Right renal cortex interstitium (tissue), 3 donors: ENCODE data around the gene IL36A. TPM values are rescaled to one million over a fixed set of nuclear protein-coding genes. Genes with fewer than 3 reads are reported as not detected.

Experiments
- DNase-seq, 3 donors: peaks; one replicate each; pipeline ENCODE4 v3.0.0-alpha.2; 2013; ENCODE audit warnings: low read depth in 3 of 3, low spot score in 2 of 3
- polyA plus RNA-seq, 3 donors: library from polyadenylated mRNA; unstranded; fragments of 120-200 nt; gene quantifications; one replicate each; pipeline ENCODE4 v1.2.1, GENCODE V29; 2013; ENCODE audit not compliant: insufficient read length in 3 of 3

The IL36A gene
- polyA plus RNA-seq, 3 donors: not detected

DNA sequence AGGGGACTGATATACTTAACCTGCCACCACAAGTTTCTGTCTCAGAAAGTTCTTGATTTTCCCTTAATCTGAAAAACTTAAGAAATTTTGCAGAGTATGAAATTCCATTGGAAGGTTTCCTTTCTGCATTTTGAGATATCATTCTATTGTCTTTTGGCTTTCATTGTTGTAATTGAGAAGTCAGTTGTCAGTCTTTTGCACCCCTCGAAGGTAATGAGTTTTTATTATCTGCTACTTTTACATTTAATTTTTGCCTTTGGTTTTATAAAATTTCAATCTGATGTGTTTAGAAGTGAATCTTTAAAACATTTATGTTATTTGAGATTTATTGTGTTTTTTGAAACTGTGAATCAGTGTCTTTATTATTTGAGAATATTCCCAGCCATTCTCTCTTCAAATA, 4.8 kb upstream of the IL36A start:
- no peak for DNase-seq

DNA sequence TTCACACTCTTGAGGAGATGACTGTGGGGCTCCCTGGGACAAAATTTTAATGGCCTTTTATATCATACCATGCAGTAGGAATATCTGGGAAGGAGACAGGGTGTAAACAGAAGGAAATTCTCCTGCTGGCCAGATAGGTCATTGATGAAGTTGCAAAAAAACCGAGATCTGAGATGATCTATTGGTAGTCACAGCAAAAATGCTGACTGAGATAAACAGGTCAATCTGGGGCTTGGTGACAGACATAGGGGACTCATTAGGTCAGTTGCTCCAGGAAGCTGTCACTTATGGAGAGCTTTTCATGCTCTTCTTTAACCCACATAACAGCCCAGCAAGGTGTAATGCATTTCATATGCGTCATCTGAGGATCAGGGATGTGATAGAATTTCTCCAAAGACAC, 2.6 kb upstream of the IL36A start:
- DNase-seq: no peak

DNA sequence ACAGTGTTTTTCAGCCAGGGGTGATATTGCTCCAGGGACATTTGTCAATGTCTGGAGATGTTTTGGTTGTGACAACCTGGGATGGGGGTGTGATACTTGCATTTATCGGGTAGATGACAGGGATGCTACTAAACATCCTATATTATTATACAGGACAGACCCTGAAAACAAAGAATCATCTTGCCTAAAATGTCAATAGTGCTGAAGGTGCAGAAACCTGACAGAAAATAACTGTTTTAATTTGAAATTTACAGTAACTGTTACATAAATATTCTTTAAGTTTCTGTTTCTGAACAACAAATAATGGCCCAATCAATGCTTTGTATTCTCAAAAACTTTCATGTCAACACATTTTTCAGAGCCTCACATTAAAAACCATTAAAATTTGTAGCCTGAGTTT, 2.0 kb downstream of the IL36A start:
- no peak for DNase-seq

- DNase-seq: no peak
These were observed 4.4 kb downstream of the IL36A start for GRCh38 chr2:113009622-113010021.

- no peak for DNase-seq
These were observed 4.8 kb downstream of the IL36A start for GRCh38 chr2:113010088-113010487.

DNA sequence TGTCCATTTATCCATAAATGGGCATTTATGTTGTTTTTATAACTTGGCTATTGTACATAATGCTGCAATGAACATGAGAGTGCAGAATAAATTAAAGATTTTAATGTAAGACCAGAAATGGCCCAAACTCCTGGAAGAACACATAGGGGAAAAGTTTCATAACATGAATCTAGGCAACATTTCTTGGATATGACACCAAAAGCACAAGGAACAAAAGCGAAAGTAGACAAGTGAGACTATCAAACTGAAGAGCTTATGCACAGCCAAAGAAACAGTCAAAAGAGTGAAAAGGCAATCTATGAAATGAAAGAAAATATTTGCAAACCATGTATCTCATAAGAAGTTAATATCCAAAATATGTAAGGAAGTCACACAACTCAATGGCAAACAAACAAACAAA, 5.8 kb downstream of the IL36A start:
- no peak for DNase-seq

- no peak for DNase-seq
These were observed 7.4 kb downstream of the IL36A start for GRCh38 chr2:113012436-113013335.

DNA sequence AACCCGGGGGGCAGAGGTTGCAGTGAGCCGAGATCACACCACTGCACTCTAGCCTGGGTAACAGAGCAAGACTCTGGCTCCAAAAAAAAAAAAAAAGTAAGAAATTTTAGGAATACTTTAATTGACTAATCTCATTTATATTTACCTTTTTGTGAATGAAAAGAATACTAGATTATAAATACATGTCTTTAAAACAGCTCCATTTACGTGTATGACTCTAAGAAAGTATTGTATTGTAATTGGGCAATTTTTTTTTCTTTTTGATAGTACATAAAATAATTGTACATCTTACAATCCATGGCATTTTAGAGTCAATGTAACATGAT, 8.0 kb downstream of the IL36A start:
- no peak for DNase-seq

- DNase-seq: no peak
These were observed 8.8 kb downstream of the IL36A start for GRCh38 chr2:113014067-113014466.

DNA sequence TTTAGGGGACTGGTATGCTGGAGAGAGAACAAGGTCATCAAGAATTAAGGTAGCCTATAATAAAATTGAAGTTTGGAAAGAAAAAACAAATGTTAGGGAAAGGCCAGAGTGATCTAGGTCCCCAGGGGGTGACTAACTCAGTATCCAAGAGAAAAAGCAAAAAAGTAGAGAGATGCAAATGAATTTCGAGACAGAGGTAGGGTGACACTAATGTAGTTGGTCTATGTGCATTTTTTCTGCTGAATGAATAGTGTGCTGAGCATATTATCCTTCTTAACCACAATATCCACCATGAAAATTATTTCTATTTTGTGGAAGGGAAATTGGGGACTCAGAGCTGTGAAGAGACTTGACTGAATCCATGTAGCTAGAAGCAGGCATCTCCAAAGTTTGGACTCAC, 9.8 kb downstream of the IL36A start:
- DNase-seq: no peak

GRCh38 chr2:113015655-113016054, 10.4 kb downstream of the IL36A start:
- no peak for DNase-seq

- DNase-seq: no peak
These were observed 13.2 kb downstream of the IL36A start for GRCh38 chr2:113018509-113018908.

- no peak for DNase-seq
These were observed 16.1 kb downstream of the IL36A start for GRCh38 chr2:113021312-113021711.

DNA sequence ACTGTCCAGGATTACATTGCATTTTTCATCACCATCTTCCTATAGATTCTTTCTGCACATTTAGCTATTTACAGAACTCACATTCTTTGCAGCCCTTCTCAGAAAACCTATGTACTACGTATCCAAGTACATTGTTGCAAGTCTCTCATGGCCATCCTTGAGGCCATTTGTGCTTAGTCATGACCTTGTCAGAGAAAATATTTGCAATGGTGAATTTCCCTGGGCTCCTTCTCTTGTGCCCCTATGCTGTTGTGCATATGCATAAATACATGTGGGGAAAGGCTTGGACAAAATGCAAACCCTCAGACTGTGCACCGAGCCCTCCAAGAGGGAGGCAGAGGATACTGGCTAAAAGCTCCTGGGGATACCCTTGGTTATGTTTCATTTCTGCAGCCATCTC, 19.5 kb downstream of the IL36A start:
- no peak for DNase-seq

DNA sequence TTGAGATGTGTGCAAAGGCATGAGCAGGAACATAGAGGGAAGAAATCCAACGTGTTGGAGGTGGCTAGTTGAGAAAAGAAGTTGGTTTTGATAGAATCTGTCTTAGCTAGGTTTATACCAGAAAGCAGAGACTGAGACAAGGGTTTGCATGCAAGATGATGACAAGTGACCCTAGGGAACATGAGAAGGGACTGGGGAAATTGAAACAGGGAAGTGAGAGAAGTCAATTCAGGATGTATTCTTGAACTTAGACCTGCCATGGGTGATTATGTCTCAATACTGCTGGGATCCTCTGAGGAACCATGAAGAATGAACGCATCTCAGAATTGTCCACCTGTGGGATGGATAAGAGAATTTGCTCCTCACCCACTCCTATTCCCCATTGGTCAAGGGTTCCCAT, 20.5 kb downstream of the IL36A start:
- no peak for DNase-seq

- DNase-seq: no peak
These were observed 22.4 kb downstream of the IL36A start for GRCh38 chr2:113027691-113028090.

GRCh38 chr2:113028112-113028511, 22.9 kb downstream of the IL36A start:
- no peak for DNase-seq

- DNase-seq: no peak
These were observed 27.5 kb downstream of the IL36A start for GRCh38 chr2:113032737-113033136.

DNA sequence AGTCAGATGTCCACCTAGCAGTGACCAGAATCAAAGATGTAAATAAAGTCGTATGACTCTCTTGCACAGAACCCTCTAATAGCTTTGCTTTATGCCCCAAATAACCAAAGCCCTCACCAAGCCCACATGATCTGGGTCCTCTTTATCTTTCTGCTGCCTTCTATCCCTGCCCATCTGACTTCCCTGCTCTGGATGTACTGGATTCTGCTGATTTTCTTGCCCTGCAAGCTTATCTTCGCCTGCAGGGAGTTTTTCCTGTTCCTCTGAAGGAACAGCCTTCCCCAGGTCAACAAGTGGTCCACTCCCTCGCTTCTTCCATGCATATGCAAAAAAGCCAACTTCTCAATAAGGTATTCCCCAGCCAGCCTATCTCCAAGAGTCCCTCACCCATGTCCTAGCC, 28.8 kb downstream of the IL36A start:
- no peak for DNase-seq

DNA sequence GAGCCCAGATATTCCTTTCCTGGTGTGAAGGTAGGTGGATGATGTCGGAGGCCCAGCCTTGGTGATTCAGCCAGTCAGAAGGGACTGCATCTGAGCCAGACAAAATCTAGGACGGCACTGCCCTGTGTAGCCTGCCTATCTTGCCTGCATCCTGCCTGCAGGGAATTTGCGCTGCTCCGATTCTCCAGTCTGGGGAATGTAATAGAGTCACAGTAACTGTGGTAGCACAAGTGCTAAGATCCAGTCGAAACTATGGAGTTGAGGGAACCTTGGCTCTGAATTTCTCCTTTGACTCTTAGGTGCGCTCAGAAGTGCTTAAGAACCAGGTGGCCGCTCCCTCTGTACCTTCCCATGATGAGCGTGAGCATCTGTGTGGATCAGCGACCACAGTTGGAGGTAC, 31.5 kb downstream of the IL36A start:
- DNase-seq: no peak

DNA sequence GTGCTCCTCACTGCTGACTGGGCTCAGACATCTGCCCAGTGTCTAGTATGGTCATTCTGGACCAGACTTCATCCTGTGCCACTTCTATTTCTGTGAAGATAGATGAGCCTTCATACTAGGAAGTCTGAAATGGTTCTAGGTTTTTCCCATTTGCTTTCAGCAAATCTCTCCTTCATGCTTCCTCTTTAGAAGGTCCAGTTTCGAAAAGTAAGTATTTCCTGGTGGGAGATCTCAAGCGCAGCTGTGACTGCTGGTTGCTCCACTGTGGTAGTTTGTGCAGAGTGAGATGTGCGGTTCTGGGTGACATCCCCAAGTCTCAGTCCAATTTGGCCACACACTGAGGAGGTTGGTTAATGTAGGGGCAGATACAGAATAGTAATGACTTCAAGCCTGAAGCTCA, 33.0 kb downstream of the IL36A start:
- DNase-seq: no peak

DNA sequence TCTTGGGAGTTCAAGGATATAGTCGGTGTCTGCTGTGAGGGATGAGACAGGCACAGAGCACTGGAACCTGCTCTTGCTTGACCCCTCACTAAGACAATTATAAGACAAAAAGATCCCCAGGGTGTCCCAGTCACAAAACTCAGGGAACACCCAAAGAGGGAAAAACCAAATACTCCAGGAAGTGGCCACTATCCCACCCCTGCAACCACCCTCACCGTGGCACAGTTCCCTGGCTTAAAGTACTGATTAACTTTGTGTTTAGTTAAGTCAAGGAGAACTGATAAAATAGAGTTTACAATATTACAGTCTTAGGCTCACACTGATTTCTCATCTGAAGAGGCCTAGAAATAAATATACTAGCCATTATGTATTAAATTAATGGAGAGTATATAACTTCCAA, 33.9 kb downstream of the IL36A start:
- DNase-seq: no peak

DNA sequence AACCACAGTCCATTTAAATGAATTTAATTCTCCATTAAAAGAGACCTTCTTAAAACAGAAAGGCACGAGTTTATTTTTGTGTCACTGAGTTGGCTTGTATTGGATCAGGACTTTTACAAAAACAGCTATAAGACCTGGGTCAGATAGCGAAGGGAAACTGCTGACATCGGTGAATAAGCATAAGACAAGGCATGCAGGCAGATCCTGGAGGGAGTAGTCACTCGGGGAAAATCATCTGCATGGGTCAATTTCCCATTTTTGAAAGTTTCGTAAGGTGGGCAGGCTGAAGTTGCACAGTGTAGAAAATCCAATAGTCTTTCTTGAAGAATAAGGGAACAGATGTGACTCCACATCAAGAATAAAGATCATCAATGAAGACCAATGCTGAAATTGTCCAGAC, 34.5 kb downstream of the IL36A start:
- no peak for DNase-seq
